Activated CD8-positive, alpha-beta T cell treated with anti-CD3 and anti-CD28 coated beads for 36 hours (primary cell): ENCODE data around the gene ASTN1. TPM values are rescaled to one million over a fixed set of nuclear protein-coding genes. Genes with fewer than 3 reads are reported as not detected.
"Not testable (repeated sequence)": the region's sequence is repeated elsewhere in the genome, so short reads cannot be mapped to it uniquely, and the experiment has no call there.

Source experiments
- ATAC-seq: fragments of 200-7000 bp; cut with Tn5 transposase; one replicate; pipeline ENCODE4 v1.10.0; 2021; ENCODE audit warnings: mild to moderate bottlenecking, moderate library complexity
- CTCF ChIA-PET: fragments of 350-600 bp; sonication (Branson Sonifier 250); formaldehyde crosslinking; loops from one replicate; lab custom pipeline; 2021; ENCODE audit warnings: antibody characterized with exemption; lab: Charles Lee
- POLR2A ChIA-PET: fragments of 350-600 bp; sonication (Branson Sonifier 250); formaldehyde crosslinking; loops from one replicate; lab custom pipeline; 2021; ENCODE audit warnings: antibody characterized with exemption; lab: Charles Lee
- DNase-seq: peaks from one replicate; pipeline ENCODE4 v3.0.0-alpha.2; 2020
- H3K27ac Mint-ChIP-seq: one replicate; pipeline ENCODE4 v1.8.0; 2021; ENCODE audit warnings: mild to moderate bottlenecking, mixed read lengths
- H3K27me3 Mint-ChIP-seq: one replicate; pipeline ENCODE4 v1.8.0; 2021; ENCODE audit warnings: mixed read lengths
- H3K36me3 Mint-ChIP-seq: one replicate; pipeline ENCODE4 v1.8.0; 2021; ENCODE audit warnings: low read depth, mixed read lengths
- H3K4me1 Mint-ChIP-seq: one replicate; pipeline ENCODE4 v1.8.0; 2021; ENCODE audit warnings: low read depth, mixed read lengths
- H3K4me3 Mint-ChIP-seq: one replicate; pipeline ENCODE4 v1.8.0; 2021; ENCODE audit warnings: mild to moderate bottlenecking, moderate library complexity, mixed read lengths
- H3K9me3 Mint-ChIP-seq: one replicate; pipeline ENCODE4 v1.8.0; 2021; ENCODE audit warnings: mixed read lengths
- CTCF ChIP-seq: fragments of 200-600 bp; IDR thresholded peaks from one replicate; pipeline ENCODE4 v1.8.0; 2022; ENCODE audit warnings: antibody characterized with exemption, mild to moderate bottlenecking
- intact Hi-C: fragments of 100-400 bp; cut with micrococcal nuclease; formaldehyde crosslinking; loops from one replicate; pipeline ENCODE4 v1.10.0; 2022
- total RNA-seq, 2 experiments: library from RNA; stranded (reverse); gene quantifications; one replicate each; pipeline ENCODE4 v1.2.3, GENCODE V29; 2021

The ASTN1 gene
- total RNA-seq, 2 experiments from 2014 or later, result not detected

- intact Hi-C loops, result no loop called here
- no peaks in the 10 kb centered on the region for H3K4me1 Mint-ChIP-seq
- no peak overlapping the region for H3K4me3 Mint-ChIP-seq
- H3K36me3 Mint-ChIP-seq, result no peaks in the 10 kb centered on the region
- DNase-seq, result no peak
- ChIA-PET POLR2A (no interaction called here), CTCF (no interaction called here)
- no peaks in the 10 kb centered on the region for H3K27me3 Mint-ChIP-seq
- H3K27ac Mint-ChIP-seq, result no peak overlapping the region
- no peak for TF ChIP-seq CTCF
- no peak for ATAC-seq
- no peaks in the 10 kb centered on the region for H3K9me3 Mint-ChIP-seq
These were observed 87.5 kb downstream of the ASTN1 start for GRCh38 chr1:177077006-177077405.

- H3K27ac Mint-ChIP-seq, H3K9me3 Mint-ChIP-seq, intact Hi-C loops, H3K36me3 Mint-ChIP-seq, DNase-seq, POLR2A ChIA-PET, CTCF ChIA-PET, H3K27me3 Mint-ChIP-seq, ATAC-seq, H3K4me3 Mint-ChIP-seq, H3K4me1 Mint-ChIP-seq: not testable (repeated sequence)
These were observed 89.7 kb downstream of the ASTN1 start for GRCh38 chr1:177074811-177075210.

- POLR2A ChIA-PET, result no interaction called here
- CTCF ChIA-PET, result no interaction called here
- Mint-ChIP-seq H3K4me3 (no peak overlapping the region), H3K27me3 (no peaks in the 10 kb centered on the region), H3K9me3 (no peaks in the 10 kb centered on the region), H3K36me3 (no peaks in the 10 kb centered on the region), H3K27ac (no peak overlapping the region), H3K4me1 (no peaks in the 10 kb centered on the region)
- DNase-seq (no peak), ATAC-seq (no peak)
- no peak for TF ChIP-seq CTCF
- intact Hi-C loops, result no loop called here
These were observed 95.0 kb downstream of the ASTN1 start for GRCh38 chr1:177069490-177069889.

GRCh38 chr1:177067752-177068410 is 96.6 kb downstream of the ASTN1 start:
- no peak for DNase-seq
- TF ChIP-seq CTCF, result no peak
- ATAC-seq, result no peak
- Mint-ChIP-seq H3K27ac (no peak overlapping the region), H3K36me3 (no peaks in the 10 kb centered on the region), H3K27me3 (no peaks in the 10 kb centered on the region), H3K4me3 (no peak overlapping the region), H3K9me3 (no peaks in the 10 kb centered on the region), H3K4me1 (no peaks in the 10 kb centered on the region)
- POLR2A ChIA-PET, result no interaction called here
- CTCF ChIA-PET, result no interaction called here
- intact Hi-C loops, result no loop called here

DNA sequence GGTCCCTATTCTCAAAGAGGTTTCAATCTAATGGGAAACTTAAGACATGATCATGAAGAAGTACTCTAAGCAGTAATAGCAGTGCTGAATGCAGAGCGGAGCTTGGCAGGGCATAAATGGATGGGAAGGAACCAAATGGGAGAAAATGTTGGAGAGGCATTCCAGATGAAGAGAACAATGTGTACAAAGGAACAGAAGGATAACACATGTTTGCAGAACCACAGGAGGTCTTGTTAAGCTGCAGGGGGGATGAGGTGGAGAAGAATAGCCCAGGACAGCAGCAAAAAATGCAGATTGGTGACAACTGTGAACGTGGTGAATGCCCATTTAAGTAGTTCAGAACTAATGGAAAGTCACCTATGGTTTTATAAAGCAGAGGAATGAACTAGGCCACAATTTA is 99.1 kb downstream of the ASTN1 start:
- Mint-ChIP-seq H3K27ac (no peak overlapping the region), H3K27me3 (no peaks in the 10 kb centered on the region), H3K9me3 (no peaks in the 10 kb centered on the region), H3K4me1 (no peaks in the 10 kb centered on the region), H3K36me3 (no peaks in the 10 kb centered on the region), H3K4me3 (no peak overlapping the region)
- DNase-seq, result no peak
- ChIA-PET POLR2A (no interaction called here), CTCF (no interaction called here)
- no peak for ATAC-seq
- intact Hi-C loops, result no loop called here
- no peak for TF ChIP-seq CTCF
